HG03469 (cell line): ENCODE measurements around the gene FXYD1.
"Not testable (repeated sequence)": the region's sequence is repeated elsewhere in the genome, so short reads cannot be mapped to it uniquely, and the experiment has no call there.

Experiments used
- ATAC-seq: cut with Tn5 transposase; IDR thresholded peaks from one replicate; pipeline ENCODE4 v1.9.1; 2021; ENCODE audit warnings: mild to moderate bottlenecking, moderate library complexity, moderate number of reproducible peaks; ENCODE audit not compliant: unreplicated experiment

Gene FXYD1

GRCh38 chr19:35141837-35142605, 3.4 kb downstream of the FXYD1 start:
- ATAC-seq: no peak

- no peak for ATAC-seq
Observed at GRCh38 chr19:35142606-35143230, 4.1 kb downstream of the FXYD1 start.

- no peak for ATAC-seq
Observed at GRCh38 chr19:35143231-35143715, 4.6 kb downstream of the FXYD1 start, which contains the start of gene FXYD7. TSS of gene FXYD7 (plus strand) at chr19:35143255. CDS start at chr19:35143334, 79 bp downstream.

GRCh38 chr19:35143818-35144217, 5.2 kb downstream of the FXYD1 start:
- no peak for ATAC-seq

- no peak for ATAC-seq
Observed at GRCh38 chr19:35144259-35144599, 5.6 kb downstream of the FXYD1 start.

- no peak for ATAC-seq
Observed at GRCh38 chr19:35144600-35145436, 6.2 kb downstream of the FXYD1 start.

GRCh38 chr19:35146746-35147459, 8.3 kb downstream of the FXYD1 start:
- no peak for ATAC-seq

- no peak for ATAC-seq
Observed at GRCh38 chr19:35149463-35149862, 10.8 kb downstream of the FXYD1 start.

- no peak for ATAC-seq
Observed at GRCh38 chr19:35150445-35150844, 11.8 kb downstream of the FXYD1 start.

- no peak for ATAC-seq
Observed at GRCh38 chr19:35151273-35152065, 12.8 kb downstream of the FXYD1 start.

- ATAC-seq: not testable (repeated sequence)
Observed at GRCh38 chr19:35153129-35153522, 14.5 kb downstream of the FXYD1 start.

- ATAC-seq: no peak
Observed at GRCh38 chr19:35153701-35154524, 15.3 kb downstream of the FXYD1 start.

GRCh38 chr19:35154525-35155406, 16.1 kb downstream of the FXYD1 start, which contains the start of gene FXYD5:
TSS of gene FXYD5 (plus strand) at chr19:35154735. CDS start at chr19:35155551, 816 bp downstream.
- no peak for ATAC-seq

- no peak for ATAC-seq
Observed at GRCh38 chr19:35155441-35155840, 16.8 kb downstream of the FXYD1 start.

- no peak for ATAC-seq
Observed at GRCh38 chr19:35155981-35156672, 17.5 kb downstream of the FXYD1 start.

GRCh38 chr19:35156673-35157014, 18.0 kb downstream of the FXYD1 start:
- ATAC-seq: no peak

- no peak for ATAC-seq
Observed at GRCh38 chr19:35157431-35157830, 18.8 kb downstream of the FXYD1 start.

- no peak for ATAC-seq
Observed at GRCh38 chr19:35159606-35160005, 21.0 kb downstream of the FXYD1 start.
